HG02943 (cell line): Measurements from ENCODE around the gene RAB3B.

Source experiments
- ATAC-seq: cut with Tn5 transposase; IDR thresholded peaks from one replicate; pipeline ENCODE4 v1.9.1; 2021; ENCODE audit warnings: mild to moderate bottlenecking, low read depth, moderate library complexity; ENCODE audit not compliant: unreplicated experiment

RAB3B gene

GRCh38 chr1:51958824-51959223 lies 31.7 kb downstream of the RAB3B start:
- no peak for ATAC-seq

DNA sequence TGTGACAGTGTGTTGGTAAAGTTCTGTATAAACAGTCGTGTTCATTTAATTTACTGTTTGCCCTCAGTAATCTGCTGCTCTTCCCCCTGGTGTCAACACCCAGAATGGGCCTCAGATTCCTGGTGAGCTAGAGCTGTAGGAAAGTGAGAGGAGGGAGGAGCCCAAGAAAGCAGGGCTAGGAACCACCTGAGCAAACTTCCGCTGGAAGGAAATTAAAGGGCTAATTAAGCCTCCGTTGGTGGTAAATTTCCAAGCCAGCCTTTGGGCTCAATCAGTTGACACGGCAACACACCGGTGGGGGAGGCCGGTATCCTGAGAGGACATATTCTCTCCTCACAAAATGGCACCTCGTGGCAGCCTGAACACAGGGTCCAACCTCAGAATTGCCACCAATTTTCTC lies 32.9 kb downstream of the RAB3B start:
- no peak for ATAC-seq

DNA sequence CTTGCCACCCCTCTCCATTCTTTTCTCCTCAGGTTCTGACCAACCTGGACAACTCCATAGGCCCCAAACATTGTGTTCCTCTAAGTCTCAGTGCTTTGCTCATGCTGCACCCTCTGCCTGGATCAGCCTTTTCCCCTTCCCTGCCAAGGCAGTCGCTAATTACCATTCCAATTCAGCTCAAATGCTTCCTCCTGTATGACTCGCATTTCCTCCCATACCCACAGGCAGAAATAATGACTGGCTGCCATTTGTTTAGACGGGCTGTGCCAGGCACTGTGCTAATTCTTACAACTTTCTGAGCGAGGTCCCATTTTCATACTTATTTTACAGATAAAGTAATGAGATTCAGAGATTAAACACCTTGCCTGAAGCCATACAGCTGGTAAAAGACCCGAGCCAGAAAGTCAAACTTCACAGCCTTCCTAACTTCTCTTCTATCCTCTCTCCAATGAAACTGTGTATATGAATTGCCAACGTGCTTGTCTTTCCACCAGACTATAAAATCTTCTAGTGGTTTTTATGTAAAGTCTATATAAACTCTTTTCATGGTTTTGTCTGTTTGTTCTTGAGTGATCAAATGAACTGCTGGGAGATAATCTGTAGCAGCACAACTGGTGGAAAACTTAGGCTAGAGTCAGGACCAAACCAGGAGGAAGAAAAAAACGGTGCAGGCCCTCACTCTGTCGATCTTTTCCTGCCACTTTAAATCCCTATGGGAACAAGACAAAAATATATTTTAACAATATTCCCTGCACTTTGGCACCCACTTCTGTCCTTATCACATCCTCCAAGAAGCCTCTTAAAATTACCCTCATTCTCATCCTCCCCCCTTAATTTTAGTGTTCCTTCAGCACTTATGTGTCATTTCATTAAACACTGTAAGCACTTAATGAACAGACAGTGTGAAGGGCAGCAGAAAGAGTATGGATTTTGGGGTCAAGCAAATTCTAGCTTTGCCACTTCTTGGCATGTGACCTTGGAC lies 33.7 kb downstream of the RAB3B start:
- no peak for ATAC-seq

DNA sequence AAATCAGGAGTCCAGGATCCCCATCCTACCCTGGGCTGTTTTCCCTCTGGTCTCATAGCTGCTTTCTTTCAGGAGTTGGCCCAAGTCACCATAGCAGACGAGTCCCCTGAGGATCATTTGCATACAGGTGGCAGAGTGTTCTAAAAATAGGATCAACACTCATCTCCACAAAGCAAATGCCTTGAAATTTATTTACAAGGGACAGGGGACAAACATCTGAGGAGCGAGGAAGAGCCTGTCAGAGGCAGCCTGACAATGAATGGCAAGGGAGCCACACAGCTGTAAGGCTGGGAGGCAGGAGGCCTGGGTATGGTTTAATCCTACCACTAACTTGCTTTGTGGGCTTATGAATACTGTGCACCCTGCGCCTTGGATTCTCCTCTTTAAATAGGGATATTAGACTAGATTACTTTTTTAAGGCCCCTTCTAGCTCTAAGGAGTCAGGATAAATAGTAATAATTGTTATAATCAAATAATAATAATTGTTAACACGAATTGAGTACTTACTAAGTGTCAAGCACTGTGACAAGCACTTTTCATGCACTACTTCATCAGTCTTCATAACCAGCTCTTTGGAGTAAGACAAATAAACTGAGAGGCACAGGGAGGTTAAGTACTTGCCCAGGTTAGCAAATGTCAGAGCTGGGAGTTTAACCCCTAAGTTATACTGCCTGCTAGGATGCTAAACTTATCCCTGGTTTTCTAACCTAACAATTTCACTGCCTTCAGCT lies 34.5 kb downstream of the RAB3B start:
- ATAC-seq = no peak

- ATAC-seq = no peak
Measured at GRCh38 chr1:51954783-51955182, 35.7 kb downstream of the RAB3B start.

DNA sequence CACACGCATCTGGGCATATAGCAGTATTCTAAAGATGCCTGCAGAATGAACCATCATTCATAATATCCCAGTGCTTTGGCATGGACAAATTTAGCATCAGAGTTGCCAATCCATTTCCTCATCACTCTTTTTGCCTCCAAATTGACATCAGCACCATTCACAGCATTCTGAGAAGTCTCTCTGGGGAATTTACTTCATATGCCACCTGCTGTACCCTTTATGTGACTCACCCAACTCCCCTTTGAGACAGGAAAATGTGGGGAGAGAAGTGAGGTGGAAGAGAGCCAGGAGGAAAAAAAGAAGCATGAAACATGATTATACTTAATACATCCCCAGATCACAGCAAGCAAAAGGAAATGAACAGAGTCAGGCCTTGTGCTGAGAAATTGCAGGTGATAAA lies 37.4 kb downstream of the RAB3B start:
- no peak for ATAC-seq

DNA sequence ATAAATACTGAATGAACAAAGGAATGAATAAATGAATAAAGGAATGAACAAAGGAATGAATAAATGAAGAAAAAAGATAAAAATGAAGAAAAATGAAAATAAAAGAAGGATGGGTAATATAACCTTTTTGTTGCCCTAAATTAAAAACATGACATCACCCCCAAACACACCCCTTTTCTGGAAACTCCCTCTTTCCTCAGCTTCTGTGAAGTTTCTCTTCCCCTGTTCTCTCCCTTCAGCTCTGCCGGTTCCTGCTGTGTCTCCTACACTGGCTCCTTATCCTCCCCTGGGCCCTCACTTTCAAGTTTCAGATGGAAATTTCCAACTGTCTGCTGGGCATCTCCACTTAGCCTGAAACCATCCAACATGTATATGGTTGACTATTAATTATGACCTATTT lies 37.9 kb downstream of the RAB3B start:
- no peak for ATAC-seq

GRCh38 chr1:51950701-51951100 lies 39.8 kb downstream of the RAB3B start:
- no peak for ATAC-seq

- ATAC-seq = no peak
Measured at GRCh38 chr1:51949014-51949702, 41.3 kb downstream of the RAB3B start.

DNA sequence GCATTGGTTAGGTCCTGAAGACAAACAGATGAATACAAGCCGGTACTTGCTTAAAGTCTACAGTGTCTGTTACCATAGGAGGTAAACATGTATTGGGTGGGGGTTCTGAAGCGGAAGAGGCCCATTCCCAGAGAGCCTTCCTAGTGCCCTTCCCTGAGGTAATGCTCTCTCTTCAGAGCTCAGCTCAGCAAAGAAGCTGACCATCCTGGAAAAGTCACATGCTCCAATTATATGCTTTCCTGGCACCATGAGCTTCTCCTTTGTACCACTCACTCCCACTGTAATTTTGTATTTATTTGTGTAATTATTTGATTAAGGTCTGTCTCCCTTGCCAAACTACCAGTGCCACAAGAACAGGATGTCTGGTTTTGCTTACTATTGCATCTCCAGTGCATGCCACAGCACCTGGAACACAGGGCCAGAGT lies 42.0 kb downstream of the RAB3B start:
- ATAC-seq = no peak

DNA sequence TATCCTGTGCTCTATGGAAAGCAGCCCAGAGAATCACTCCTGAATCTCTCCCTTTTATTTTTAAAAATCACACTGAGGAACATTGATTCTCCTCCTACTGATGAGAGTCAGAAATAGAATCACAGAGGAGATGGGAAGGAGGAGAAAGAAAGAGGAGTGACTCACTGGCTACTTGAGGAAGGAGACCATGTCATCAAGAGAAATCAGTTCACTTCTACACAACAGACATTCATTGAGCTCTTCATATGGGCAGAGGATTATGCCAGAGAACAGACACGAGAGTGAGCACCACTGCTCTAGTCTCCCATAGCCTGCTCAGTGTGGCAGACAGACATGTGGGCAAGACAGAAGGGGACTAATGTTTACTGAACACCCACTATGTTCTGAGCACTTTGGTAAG lies 44.2 kb downstream of the RAB3B start:
- ATAC-seq = no peak

DNA sequence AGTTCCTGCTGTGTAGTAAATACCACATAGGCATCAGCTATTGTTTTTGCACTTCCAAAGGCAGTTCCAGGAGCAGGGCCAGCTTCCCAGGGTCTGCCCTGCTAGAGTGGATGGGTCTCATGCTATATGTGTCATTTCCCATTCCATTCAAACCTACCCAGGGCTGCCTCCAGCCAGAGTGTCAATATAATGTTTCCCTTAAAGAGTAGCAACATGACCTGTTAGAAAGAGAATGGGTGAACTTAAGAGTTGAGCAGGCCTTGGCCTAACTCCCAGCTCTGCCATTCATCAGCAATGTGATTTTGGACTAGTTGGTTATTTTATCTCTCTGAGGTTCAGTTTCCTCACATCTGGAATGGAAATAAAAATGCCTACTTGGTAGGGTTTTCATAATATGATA lies 44.9 kb downstream of the RAB3B start:
- ATAC-seq = no peak

DNA sequence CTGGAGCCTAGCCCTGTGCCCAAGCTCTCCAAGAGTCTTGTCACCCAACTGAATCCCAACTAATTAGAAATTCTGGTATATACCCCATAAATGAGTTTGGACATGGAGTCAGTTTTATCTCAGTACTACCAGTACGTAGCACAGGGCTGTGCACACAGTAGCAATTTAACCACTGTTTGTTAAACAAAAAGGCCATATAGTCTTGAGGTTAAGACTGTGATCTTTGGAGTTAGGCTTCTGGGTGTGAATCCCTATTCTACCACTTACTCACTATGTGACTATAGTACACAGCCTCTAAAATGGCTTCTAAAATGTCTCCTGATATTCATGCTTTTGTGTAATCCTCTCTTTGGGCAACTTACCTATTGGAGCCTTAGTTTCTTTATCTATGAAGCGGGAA lies 48.2 kb downstream of the RAB3B start:
- ATAC-seq = no peak

DNA sequence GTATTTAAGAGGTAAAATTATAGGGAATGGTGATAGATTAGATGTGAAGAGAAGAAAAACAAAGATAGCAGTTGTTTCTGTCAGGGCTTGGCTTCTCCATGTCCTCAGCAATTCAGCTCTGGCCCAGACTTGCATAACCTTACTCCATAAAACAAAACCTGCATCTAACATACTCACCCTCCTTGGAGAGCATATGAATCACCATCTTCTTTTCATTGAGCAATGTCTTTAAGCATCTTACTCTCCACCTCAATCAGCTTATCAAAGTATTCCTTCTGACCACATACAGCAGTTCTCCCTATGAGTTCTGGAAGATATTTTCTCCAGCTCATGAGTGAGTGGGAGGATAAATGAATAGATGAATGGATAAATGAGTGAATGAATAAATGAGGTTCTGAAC lies 49.0 kb downstream of the RAB3B start:
- ATAC-seq = no peak

- no peak for ATAC-seq
Measured at GRCh38 chr1:51937112-51937511, 53.4 kb downstream of the RAB3B start.

DNA sequence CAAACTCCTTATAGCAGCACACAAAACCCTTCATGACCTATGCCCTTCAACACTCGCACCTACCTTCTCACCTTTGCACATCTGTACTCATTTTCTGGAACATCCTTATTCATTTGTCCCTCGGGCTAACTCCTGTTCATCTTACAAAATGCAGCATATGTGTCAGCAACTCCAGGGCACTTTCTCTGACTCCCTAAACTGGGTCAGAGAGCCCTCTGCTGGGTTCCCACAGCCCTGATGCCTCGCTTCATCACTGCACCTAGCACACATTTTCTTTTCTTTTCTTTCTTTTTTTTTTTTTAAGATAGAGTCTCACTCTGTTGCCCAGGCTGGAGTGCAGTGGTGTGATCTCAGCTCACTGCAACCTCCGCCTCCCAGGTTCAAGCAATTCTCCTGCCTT lies 54.0 kb downstream of the RAB3B start:
- ATAC-seq = no peak

- ATAC-seq = no peak
Measured at GRCh38 chr1:51933344-51933743, 57.2 kb downstream of the RAB3B start.

- no peak for ATAC-seq
Measured at GRCh38 chr1:51930329-51930728, 60.2 kb downstream of the RAB3B start.

DNA sequence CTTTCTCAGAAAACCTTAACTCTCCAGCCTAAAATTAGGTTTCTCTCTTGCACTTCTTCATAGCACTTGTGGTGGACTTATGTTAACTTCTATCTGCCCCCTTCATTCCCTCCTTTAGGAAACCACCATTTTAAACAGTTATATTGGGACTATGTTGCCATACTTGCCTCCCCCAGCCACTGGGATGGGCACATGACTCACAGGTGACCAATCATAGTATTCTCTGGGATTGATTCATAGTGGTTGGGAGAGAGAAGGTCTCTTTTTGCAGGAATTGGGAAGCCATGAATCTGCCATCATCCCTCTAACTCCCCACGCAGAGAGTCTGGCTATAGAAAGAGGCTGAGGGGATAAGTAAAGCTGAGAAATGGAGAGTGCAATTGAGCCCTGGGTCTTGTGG lies 61.6 kb downstream of the RAB3B start:
- ATAC-seq = no peak

GRCh38 chr1:51927029-51927428 lies 63.5 kb downstream of the RAB3B start:
- ATAC-seq = no peak

GRCh38 chr1:51926171-51926812 lies 64.2 kb downstream of the RAB3B start:
- no peak for ATAC-seq
